GM18517 (cell line): Measurements from ENCODE around the gene DYNAP.

Experiments used
- ATAC-seq: cut with Tn5 transposase; IDR thresholded peaks from one replicate; pipeline ENCODE4 v1.9.1; 2021; ENCODE audit warnings: mild to moderate bottlenecking, moderate library complexity; ENCODE audit not compliant: unreplicated experiment

DYNAP gene

GRCh38 chr18:54630963-54631362, 39.9 kb downstream of the DYNAP start:
- no peak for ATAC-seq

- no peak for ATAC-seq
These were observed 45.2 kb downstream of the DYNAP start for GRCh38 chr18:54636217-54636616.

GRCh38 chr18:54641734-54642133, 50.7 kb downstream of the DYNAP start:
- no peak for ATAC-seq

DNA sequence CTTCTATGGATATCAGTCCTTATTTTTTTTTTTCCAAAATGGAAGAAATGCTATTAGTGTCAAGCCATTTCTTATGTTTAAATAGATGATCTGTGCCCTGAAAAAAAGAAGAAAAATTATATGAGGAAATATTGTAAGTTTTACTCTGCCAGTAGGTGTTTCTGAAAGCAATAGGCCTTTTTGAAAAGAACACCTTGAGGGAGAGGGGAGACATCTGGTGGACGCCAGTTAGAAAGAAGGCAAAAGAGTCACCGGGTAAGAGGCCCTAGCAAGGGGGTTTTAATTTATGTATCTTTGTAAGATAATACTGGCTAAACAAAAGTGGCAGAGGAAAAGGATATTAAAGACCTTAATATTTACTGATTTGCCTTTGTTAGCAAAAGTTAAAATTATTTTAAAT, 56.1 kb downstream of the DYNAP start:
- no peak for ATAC-seq
